Endothelial cell of umbilical vein (primary cell): Measurements from ENCODE around the gene CITED2.

Source experiments
- EZH2 ChIP-seq: IDR thresholded peaks from 2 replicates; pipeline ENCODE4 v1.6.1; 2012; ENCODE audit warnings: borderline replicate concordance, low read depth, mild to moderate bottlenecking, moderate library complexity, low read length, inconsistent platforms; ENCODE audit not compliant: severe bottlenecking
- MYC ChIP-seq: IDR thresholded peaks from one replicate; pipeline ENCODE4 v1.6.1; 2011; ENCODE audit warnings: mild to moderate bottlenecking, low read depth, low read length
- POLR2A ChIP-seq: IDR thresholded peaks from 2 replicates; pipeline ENCODE4 v1.6.1; 2012; ENCODE audit warnings: low read depth, mild to moderate bottlenecking, control low read depth, low read length
- POLR2AphosphoS5 ChIP-seq: IDR thresholded peaks from 2 replicates; pipeline ENCODE4 v1.6.1; 2012; ENCODE audit warnings: low read depth, mild to moderate bottlenecking, control low read depth, low read length, moderate library complexity; ENCODE audit not compliant: insufficient read depth
- TF ChIP-seq, protein P1 (sequence below): IDR thresholded peaks from 2 replicates; pipeline ENCODE4 v1.6.1; 2011; ENCODE audit not compliant: insufficient read depth, insufficient read length
- TF ChIP-seq, protein P2 (sequence below), 2 donors: IDR thresholded peaks; 1 replicate in 1 of 2; 2 replicates in 1 of 2; pipeline ENCODE4 v1.5.1; 2011; ENCODE audit warnings: low read length in 2 of 2, mild to moderate bottlenecking in 2 of 2, moderate library complexity in 2 of 2, control low read depth in 1 of 2, inconsistent platforms in 1 of 2, low read depth in 1 of 2; ENCODE audit not compliant: insufficient read depth in 1 of 2; ENCODE audit errors: extremely low read depth in 1 of 2

DNA sequence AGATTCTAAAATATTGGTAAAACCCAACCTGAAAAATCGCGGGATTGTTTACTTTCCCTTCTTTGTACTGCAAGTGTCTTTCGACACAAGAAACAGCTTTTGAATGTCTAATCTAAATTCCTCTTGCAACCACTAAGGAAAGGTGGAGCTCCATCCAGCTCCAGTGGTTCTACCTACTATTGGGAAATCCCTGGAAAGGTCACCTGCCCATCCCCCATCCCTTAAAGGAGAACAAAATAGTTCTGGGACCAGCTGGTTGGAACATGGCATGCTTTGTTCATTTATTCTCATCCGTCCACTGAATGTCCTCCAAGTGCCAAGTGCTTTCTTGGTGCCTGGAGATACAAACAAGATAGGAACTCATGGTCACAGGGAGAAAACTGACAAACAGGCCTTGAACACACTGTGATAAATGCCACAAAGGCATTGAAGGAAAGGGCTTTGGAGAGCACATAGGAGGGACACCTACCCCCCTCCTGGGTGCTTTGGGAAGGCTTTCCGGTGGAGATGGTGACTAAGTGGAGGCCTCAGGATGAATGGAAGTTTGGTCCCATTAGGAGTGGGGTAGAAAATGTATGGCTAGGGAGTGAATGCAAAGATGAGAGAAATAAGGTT, 2.3 kb upstream of the CITED2 start:
- TF ChIP-seq, protein P1, sequence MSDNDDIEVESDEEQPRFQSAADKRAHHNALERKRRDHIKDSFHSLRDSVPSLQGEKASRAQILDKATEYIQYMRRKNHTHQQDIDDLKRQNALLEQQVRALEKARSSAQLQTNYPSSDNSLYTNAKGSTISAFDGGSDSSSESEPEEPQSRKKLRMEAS = no peak
- TF ChIP-seq POLR2AphosphoS5 (no peak), EZH2 (no peak), POLR2A (no peak), MYC (no peak)
- TF ChIP-seq, protein P2, sequence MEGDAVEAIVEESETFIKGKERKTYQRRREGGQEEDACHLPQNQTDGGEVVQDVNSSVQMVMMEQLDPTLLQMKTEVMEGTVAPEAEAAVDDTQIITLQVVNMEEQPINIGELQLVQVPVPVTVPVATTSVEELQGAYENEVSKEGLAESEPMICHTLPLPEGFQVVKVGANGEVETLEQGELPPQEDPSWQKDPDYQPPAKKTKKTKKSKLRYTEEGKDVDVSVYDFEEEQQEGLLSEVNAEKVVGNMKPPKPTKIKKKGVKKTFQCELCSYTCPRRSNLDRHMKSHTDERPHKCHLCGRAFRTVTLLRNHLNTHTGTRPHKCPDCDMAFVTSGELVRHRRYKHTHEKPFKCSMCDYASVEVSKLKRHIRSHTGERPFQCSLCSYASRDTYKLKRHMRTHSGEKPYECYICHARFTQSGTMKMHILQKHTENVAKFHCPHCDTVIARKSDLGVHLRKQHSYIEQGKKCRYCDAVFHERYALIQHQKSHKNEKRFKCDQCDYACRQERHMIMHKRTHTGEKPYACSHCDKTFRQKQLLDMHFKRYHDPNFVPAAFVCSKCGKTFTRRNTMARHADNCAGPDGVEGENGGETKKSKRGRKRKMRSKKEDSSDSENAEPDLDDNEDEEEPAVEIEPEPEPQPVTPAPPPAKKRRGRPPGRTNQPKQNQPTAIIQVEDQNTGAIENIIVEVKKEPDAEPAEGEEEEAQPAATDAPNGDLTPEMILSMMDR (IDR thresholded peaks at IDR 0.05; ENCODE audit: extremely low read depth in 1 of 2, insufficient read depth in 1 of 2, low read depth in 1 of 2, low read length in 2 of 2) = no peak
